H1 (cell line): ENCODE data around the gene KIAA1671. TPM values are rescaled to one million over a fixed set of nuclear protein-coding genes. Genes with fewer than 3 reads are reported as not detected.

Experiments used
- CTCF ChIA-PET: fragments of 300-600 bp; sonication (Branson Sonifier 250); formaldehyde crosslinking; loops from one replicate; lab custom pipeline; 2021; ENCODE audit not compliant: partially characterized antibody; lab: Charles Lee
- POLR2A ChIA-PET: fragments of 300-600 bp; sonication (Branson Sonifier 250); formaldehyde crosslinking; loops from one replicate; lab custom pipeline; 2021; ENCODE audit warnings: inconsistent platforms; ENCODE audit not compliant: partially characterized antibody; lab: Charles Lee
- DNase-seq, 2 experiments: peaks; one replicate each; pipeline versions ENCODE4 v3.0.0 to v3.0.0-alpha.2; 2010 to 2022; ENCODE audit warnings: low spot score in 2 of 2, low read depth in 1 of 2, mixed read lengths in 1 of 2
- FAIRE-seq: peaks from 2 replicates; lab custom pipeline; 2011; peaks lifted over from hg19 to GRCh38; lab: Jason Lieb, UNC
- H2AFZ ChIP-seq: 2 replicates; pipeline ENCODE4 v1.8.1; 2012; ENCODE audit warnings: low read length, inconsistent platforms
- H2AK5ac ChIP-seq: 2 replicates; pipeline ENCODE4 v1.6.1; 2013; ENCODE audit warnings: low read depth, low read length
- H2BK120ac ChIP-seq: replicated peaks from 2 replicates; pipeline ENCODE3; 2013; ENCODE audit warnings: low read depth, low read length, inconsistent platforms
- H2BK12ac ChIP-seq: 2 replicates; pipeline ENCODE4 v1.6.1; 2013; ENCODE audit warnings: low read depth, low read length
- H2BK15ac ChIP-seq: 2 replicates; pipeline ENCODE4 v1.6.1; 2013; ENCODE audit warnings: low read length
- H2BK20ac ChIP-seq: 2 replicates; pipeline ENCODE4 v1.6.1; 2013; ENCODE audit warnings: low read length
- H2BK5ac ChIP-seq: 2 replicates; pipeline ENCODE4 v1.6.1; 2013; ENCODE audit warnings: low read depth, low read length
- H3K14ac ChIP-seq: 2 replicates; pipeline ENCODE4 v1.6.1; 2013; ENCODE audit warnings: inconsistent platforms; ENCODE audit not compliant: insufficient read length
- H3K18ac ChIP-seq: 2 replicates; pipeline ENCODE4 v1.6.1; 2013; ENCODE audit warnings: low read length; ENCODE audit errors: extremely low read depth
- H3K23ac ChIP-seq: 2 replicates; pipeline ENCODE4 v1.6.1; 2013; ENCODE audit warnings: inconsistent platforms; ENCODE audit not compliant: insufficient read length
- H3K23me2 ChIP-seq: 2 replicates; pipeline ENCODE4 v1.6.1; 2013; ENCODE audit warnings: low read depth, low read length
- H3K27ac ChIP-seq: 2 replicates; pipeline ENCODE4 v1.6.1; 2011; ENCODE audit warnings: low read depth, low read length, inconsistent platforms
- H3K27me3 ChIP-seq, 4 experiments: replicated peaks in 1 of 4; 1 replicate in 1 of 4; 2 replicates in 3 of 4; pipeline versions ENCODE4 v1.6.1 to v1.8.1; 2011 to 2013; ENCODE audit warnings: low read length in 3 of 4, mild to moderate bottlenecking in 3 of 4, inconsistent platforms in 2 of 4, mixed read lengths in 2 of 4, moderate library complexity in 1 of 4; ENCODE audit not compliant: control insufficient read depth in 3 of 4, insufficient read depth in 3 of 4; ENCODE audit errors: extremely low read depth in 1 of 4
- H3K36me3 ChIP-seq, 4 experiments: 2 replicates each; pipeline versions ENCODE4 v1.6.1 to v1.8.1; 2011 to 2013; ENCODE audit warnings: mild to moderate bottlenecking in 4 of 4, low read length in 3 of 4, moderate library complexity in 2 of 4, control low read depth in 1 of 4, inconsistent platforms in 1 of 4; ENCODE audit not compliant: insufficient read depth in 4 of 4, control insufficient read depth in 2 of 4
- H3K4ac ChIP-seq: replicated peaks from 2 replicates; pipeline ENCODE3; 2013; ENCODE audit warnings: low read length, low read depth, mixed read lengths, inconsistent platforms; ENCODE audit not compliant: insufficient read length
- H3K4me1 ChIP-seq, 4 experiments: replicated peaks in 1 of 4; 1 replicate in 1 of 4; 2 replicates in 3 of 4; pipeline versions ENCODE4 v1.6.1 to v1.8.1; 2011 to 2013; ENCODE audit warnings: low read length in 3 of 4, inconsistent platforms in 2 of 4, mixed read lengths in 1 of 4; ENCODE audit not compliant: insufficient read depth in 4 of 4, control insufficient read depth in 3 of 4
- H3K4me2 ChIP-seq, 2 experiments: 2 replicates each; pipeline versions ENCODE4 v1.6.1 to v1.8.1; 2011 to 2013; ENCODE audit warnings: low read depth in 2 of 2, low read length in 2 of 2, control low read depth in 1 of 2, inconsistent platforms in 1 of 2, mild to moderate bottlenecking in 1 of 2; ENCODE audit not compliant: insufficient read depth in 1 of 2
- H3K4me3 ChIP-seq, 4 experiments: fragments of 200-600, 300-600 bp in 1 of 4; sonication (generic), shearing (Covaris generic), sonication (Bioruptor Twin) in 1 of 4; 2 replicates each; pipeline versions ENCODE4 v1.5.1 to v1.8.1; 2011 to 2016; ENCODE audit warnings: low read length in 4 of 4, low read depth in 3 of 4, control low read depth in 2 of 4, inconsistent platforms in 2 of 4, mild to moderate bottlenecking in 2 of 4, mixed read lengths in 1 of 4, moderate library complexity in 1 of 4; ENCODE audit not compliant: insufficient read depth in 2 of 4; ENCODE audit errors: extremely low read depth in 1 of 4
- H3K56ac ChIP-seq: replicated peaks from 2 replicates; pipeline ENCODE3; 2013; ENCODE audit warnings: low read depth, mild to moderate bottlenecking, mixed read lengths, low read length, inconsistent platforms; ENCODE audit not compliant: insufficient read length
- H3K79me1 ChIP-seq: 2 replicates; pipeline ENCODE4 v1.6.1; 2013; ENCODE audit warnings: low read depth, low read length, control low read depth
- H3K79me2 ChIP-seq, 2 experiments: 2 replicates each; pipeline versions ENCODE4 v1.6.1 to v1.8.1; 2012 to 2013; ENCODE audit warnings: low read length in 2 of 2, mild to moderate bottlenecking in 2 of 2, inconsistent platforms in 1 of 2; ENCODE audit not compliant: insufficient read depth in 2 of 2, control insufficient read depth in 1 of 2
- H3K9ac ChIP-seq, 4 experiments: replicated peaks in 1 of 4; 1 replicate in 1 of 4; 2 replicates in 3 of 4; pipeline versions ENCODE4 v1.6.1 to v1.8.1; 2011 to 2013; ENCODE audit warnings: low read depth in 3 of 4, low read length in 3 of 4, control low read depth in 2 of 4, mild to moderate bottlenecking in 2 of 4, moderate library complexity in 2 of 4, inconsistent platforms in 1 of 4; ENCODE audit errors: extremely low read depth in 1 of 4
- H3K9me3 ChIP-seq, 2 experiments: 2 replicates each; pipeline versions ENCODE4 v1.6.1 to v1.8.1; 2012 to 2013; ENCODE audit warnings: mild to moderate bottlenecking in 2 of 2, moderate library complexity in 2 of 2, control low read depth in 1 of 2, inconsistent platforms in 1 of 2, low read depth in 1 of 2, low read length in 1 of 2, mixed read lengths in 1 of 2; ENCODE audit not compliant: insufficient read depth in 2 of 2
- H4K20me1 ChIP-seq, 2 experiments: replicated peaks in 1 of 2; 2 replicates each; pipeline versions ENCODE3 to v1.8.1; 2011 to 2013; ENCODE audit warnings: inconsistent platforms in 2 of 2, low read length in 2 of 2, mild to moderate bottlenecking in 1 of 2; ENCODE audit not compliant: insufficient read depth in 2 of 2, control insufficient read depth in 1 of 2
- H4K5ac ChIP-seq: 2 replicates; pipeline ENCODE4 v1.6.1; 2013; ENCODE audit warnings: low read length, low read depth, mixed read lengths, inconsistent platforms; ENCODE audit not compliant: insufficient read length
- H4K8ac ChIP-seq: 2 replicates; pipeline ENCODE4 v1.8.0; 2013; ENCODE audit warnings: mild to moderate bottlenecking, moderate library complexity, low read length, inconsistent platforms; ENCODE audit not compliant: insufficient read depth; ENCODE audit errors: extremely low read depth
- H4K91ac ChIP-seq: replicated peaks from 2 replicates; pipeline ENCODE3; 2013; ENCODE audit warnings: low read length, mixed read lengths, inconsistent platforms; ENCODE audit not compliant: insufficient read length
- ASH2L ChIP-seq: fragments of 200-600, 300-600 bp; sonication (generic); IDR thresholded peaks from one replicate; pipeline ENCODE4 v1.7.1; 2017; ENCODE audit warnings: low read length
- BACH1 ChIP-seq: IDR thresholded peaks from 2 replicates; pipeline ENCODE4 v1.6.1; 2012; ENCODE audit warnings: low read length, improper control_type of control experiment
- CTCF ChIP-seq, 3 experiments: IDR thresholded peaks; 1 replicate in 2 of 3; 2 replicates in 1 of 3; pipeline versions ENCODE4 v1.5.1 to v1.6.1; 2011; ENCODE audit warnings: low read length in 3 of 3, mild to moderate bottlenecking in 3 of 3, inconsistent platforms in 2 of 3, low read depth in 1 of 3, moderate library complexity in 1 of 3; ENCODE audit not compliant: insufficient read depth in 1 of 3; ENCODE audit errors: control extremely low read depth in 1 of 3
- EZH2 ChIP-seq: fragments of 200-600 bp; sonication (generic); IDR thresholded peaks from 2 replicates; pipeline ENCODE4 v1.7.1; 2012; ENCODE audit warnings: low read depth, mild to moderate bottlenecking, moderate library complexity, low read length, inconsistent platforms; ENCODE audit not compliant: severe bottlenecking
- HDAC6 ChIP-seq: IDR thresholded peaks from one replicate; pipeline ENCODE4 v1.7.1; 2012; ENCODE audit warnings: low read depth, mild to moderate bottlenecking, inconsistent platforms, low read length, moderate library complexity
- NRF1 ChIP-seq: IDR thresholded peaks from 2 replicates; pipeline ENCODE4 v1.6.1; 2011; ENCODE audit warnings: mild to moderate bottlenecking, low read depth, low read length, improper control_type of control experiment
- PHF8 ChIP-seq: fragments of 200-600 bp; sonication (generic); conservative IDR thresholded peaks from 2 replicates; pipeline ENCODE4 v1.7.1; 2012; ENCODE audit warnings: low read depth, mild to moderate bottlenecking, inconsistent platforms, low read length, moderate library complexity
- SP2 ChIP-seq: IDR thresholded peaks from 2 replicates; pipeline ENCODE4 v1.6.1; 2012; ENCODE audit warnings: mild to moderate bottlenecking, low read length, inconsistent platforms
- TAF7 ChIP-seq: optimal IDR thresholded peaks from 2 replicates; pipeline ENCODE3; 2011; ENCODE audit warnings: low read depth, mild to moderate bottlenecking, inconsistent platforms, low read length, moderate library complexity, borderline replicate concordance
- TCF12 ChIP-seq: IDR thresholded peaks from 2 replicates; pipeline ENCODE4 v1.6.1; 2011; ENCODE audit warnings: low read depth, mild to moderate bottlenecking, low read length
- WGBS, 2 experiments: shearing (Covaris generic) in 1 of 2; methylation state at CpG; one replicate each; pipeline versions ENCODE4 v1.1.6 to v1.1.7; 2013 to 2015; ENCODE audit warnings: low lambda C conversion rate in 2 of 2, mixed read lengths in 2 of 2, inconsistent platforms in 1 of 2, low coverage in 1 of 2, missing lambda C conversion rate in 1 of 2; ENCODE audit not compliant: insufficient replicate concordance in 2 of 2, insufficient coverage in 1 of 2, insufficient read length in 1 of 2; ENCODE audit errors: extremely low coverage in 1 of 2, missing lambda C conversion rate in 1 of 2; 5-methylcytosine and 5-hydroxymethylcytosine counted together
- polyA plus RNA-seq, 7 experiments: library from polyadenylated mRNA; depleted of rRNA in 3 of 7; stranded (reverse) in 5 of 7; unstranded in 2 of 7; fragments of >200 nt in 5 of 7; fragments of 200-250 nt in 2 of 7; gene quantifications; 1 replicate in 5 of 7; 2 replicates in 1 of 7; 4 replicates in 1 of 7; pipeline versions ENCODE4 v1.2.1 to v1.2.3, GENCODE V29; 2011 to 2013; ENCODE audit warnings: missing spikeins in 2 of 7, mixed read lengths in 2 of 7
- total RNA-seq: library from RNA; stranded (reverse); fragmentation: NEBNext Ultra II Directional; extraction: Animal tissue kit (Norgen Biotek cat#: 25700); gene quantifications from 2 replicates; pipeline ENCODE4 v1.2.1, GENCODE V29; 2021

KIAA1671 gene
- total and polyA plus RNA-seq, 2 of the 8 experiments (the other 6 are each of a cell fraction or from before 2014, with no cell fraction given), result 6.4 to 23.9 TPM

- H2AFZ ChIP-seq, result no peak overlapping the region
- WGBS, 2 experiments, result 92% methylated on average over 9 of the region's 10 CpGs; no CpG with 5 or more reads in 1 of the 2 experiments
- no peak overlapping the region for H4K8ac ChIP-seq
- peaks cover 0 to 7% (median 5%) of the 10 kb centered on the region in 4 experiments; a peak in 5 of 7 replicates for H3K4me1 ChIP-seq
- H3K18ac ChIP-seq, result no peak overlapping the region
- H3K14ac ChIP-seq, result no peak overlapping the region
- H3K9me3 ChIP-seq, result no peaks in the 10 kb centered on the region
- no peak overlapping the region for H4K5ac ChIP-seq
- H2BK5ac ChIP-seq, result no peak overlapping the region
- no peak overlapping the region for H3K9ac ChIP-seq
- H2BK20ac ChIP-seq, result no peak overlapping the region
- no peak overlapping the region for H3K27ac ChIP-seq
- H3K23me2 ChIP-seq, result no peaks in the 10 kb centered on the region
- H3K4me2 ChIP-seq, result no peak overlapping the region
- H4K91ac ChIP-seq, result no peak overlapping the region
- no peak overlapping the region for H3K4ac ChIP-seq
- no peaks in the 10 kb centered on the region for H3K79me2 ChIP-seq
- FAIRE-seq (peak; percentile 36), DNase-seq (no peak)
- no peak overlapping the region for H3K23ac ChIP-seq
- H3K36me3 ChIP-seq, result no peaks in the 10 kb centered on the region; a peak in 1 of 8 replicates
- ChIA-PET POLR2A (interaction anchor here (0.6 to 1.8 kb wide), 3 partner anchors 10 to 24 kb away, joined by 3 to 5 read pairs (median 4); no protein-coding TSS in a partner anchor), CTCF (interaction anchor here (0.7 to 2.1 kb wide), 5 partner anchors 41 to 169 kb away, joined by 3 to 8 read pairs (median 5); no protein-coding TSS in a partner anchor)
- H2BK120ac ChIP-seq, result no peak overlapping the region
- no peaks in the 10 kb centered on the region for H3K27me3 ChIP-seq
- H3K79me1 ChIP-seq, result peaks cover 5% of the 10 kb centered on the region
- H2AK5ac ChIP-seq, result no peak overlapping the region
- H2BK15ac ChIP-seq, result no peak overlapping the region
- no peak overlapping the region; the same call in 1 of the 2 replicates for H2BK12ac ChIP-seq
- H4K20me1 ChIP-seq, result peaks cover 0 to 4% of the 10 kb centered on the region in 2 experiments
- no peak overlapping the region for H3K4me3 ChIP-seq
- H3K56ac ChIP-seq, result no peak overlapping the region
- no peak for TF ChIP-seq BACH1
- TF ChIP-seq HDAC6, result no peak
- no peak for TF ChIP-seq NRF1
- TF ChIP-seq SP2, result no peak
- TF ChIP-seq CTCF (IDR thresholded peaks at IDR 0.05; ENCODE audit: control extremely low read depth in 1 of 3, insufficient read depth in 1 of 3, low read depth in 1 of 3, low read length in 3 of 3), result no peak
- no peak for TF ChIP-seq EZH2
- no peak for TF ChIP-seq TCF12
- no peak for TF ChIP-seq PHF8
- no peak for TF ChIP-seq ASH2L
- no peak for TF ChIP-seq TAF7
Measured at GRCh38 chr22:25007444-25008106, 55.1 kb downstream of the KIAA1671 start.
